Fibroblast of lung (primary cell): ENCODE results near the gene ENPP7. TPM values are rescaled to one million over a fixed set of nuclear protein-coding genes. Genes with fewer than 3 reads are reported as not detected.

ENCODE experiments used
- DNase-seq, 2 donors: peaks; one replicate each; pipeline versions ENCODE4 v3.0.0 to v3.0.0-alpha.2; 2010; ENCODE audit warnings: low read depth in 2 of 2
- H2AFZ ChIP-seq: 2 replicates; pipeline ENCODE4 v1.5.1; 2012; ENCODE audit warnings: low read length, control low read depth, inconsistent platforms
- H3K27ac ChIP-seq: 2 replicates; pipeline ENCODE4 v1.5.1; 2011; ENCODE audit warnings: low read length, control low read depth; ENCODE audit not compliant: insufficient read depth
- H3K27me3 ChIP-seq: 2 replicates; pipeline ENCODE4 v1.5.1; 2011; ENCODE audit warnings: mild to moderate bottlenecking, low read length; ENCODE audit not compliant: control insufficient read depth, insufficient read depth
- H3K36me3 ChIP-seq: 2 replicates; pipeline ENCODE4 v1.5.1; 2011; ENCODE audit warnings: low read length; ENCODE audit not compliant: control insufficient read depth, insufficient read depth
- H3K4me1 ChIP-seq: 2 replicates; pipeline ENCODE4 v1.5.1; 2011; ENCODE audit warnings: low read length; ENCODE audit not compliant: control insufficient read depth, insufficient read depth; ENCODE audit errors: extremely low read depth
- H3K4me2 ChIP-seq: 2 replicates; pipeline ENCODE4 v1.5.1; 2011; ENCODE audit warnings: low read length, control low read depth; ENCODE audit not compliant: insufficient read depth; ENCODE audit errors: extremely low read depth
- H3K4me3 ChIP-seq, 4 experiments: fragments of 200-600 bp in 1 of 4; sonication (generic) in 1 of 4; replicated peaks in 1 of 4; 2 replicates each; pipeline ENCODE4 v1.5.1; 2011 to 2016; ENCODE audit warnings: low read length in 4 of 4, low read depth in 3 of 4, mild to moderate bottlenecking in 3 of 4, control low read depth in 2 of 4, inconsistent platforms in 1 of 4, mixed read lengths in 1 of 4; ENCODE audit not compliant: insufficient read depth in 1 of 4; ENCODE audit errors: control extremely low read depth in 1 of 4
- H3K79me2 ChIP-seq: 2 replicates; pipeline ENCODE4 v1.5.1; 2012; ENCODE audit warnings: mild to moderate bottlenecking, low read length, inconsistent platforms; ENCODE audit not compliant: control insufficient read depth, insufficient read depth
- H3K9ac ChIP-seq: 2 replicates; pipeline ENCODE4 v1.5.1; 2011; ENCODE audit warnings: mild to moderate bottlenecking, low read length, control low read depth; ENCODE audit not compliant: insufficient read depth
- H3K9me3 ChIP-seq: 2 replicates; pipeline ENCODE4 v1.5.1; 2012; ENCODE audit warnings: low read depth, low read length; ENCODE audit not compliant: control insufficient read depth, insufficient read depth
- H4K20me1 ChIP-seq: 2 replicates; pipeline ENCODE4 v1.5.1; 2011; ENCODE audit warnings: low read length; ENCODE audit not compliant: control insufficient read depth, insufficient read depth; ENCODE audit errors: extremely low read depth
- EZH2 ChIP-seq: IDR thresholded peaks from 2 replicates; pipeline ENCODE4 v1.5.1; 2012; ENCODE audit warnings: low read length, control low read depth, mild to moderate bottlenecking; ENCODE audit errors: missing control alignments
- polyA plus RNA-seq, 2 donors: library from polyadenylated mRNA; depleted of rRNA in 1 of 2; stranded (reverse) in 1 of 2; unstranded in 1 of 2; fragments of >200 nt; gene quantifications; 2 replicates each; pipeline ENCODE4 v1.2.1, GENCODE V29; 2011 to 2012; ENCODE audit warnings: missing spikeins in 1 of 2
- total RNA-seq: library from RNA; depleted of rRNA; stranded (reverse); fragments of >200 nt; gene quantifications from 2 replicates; pipeline ENCODE4 v1.2.1, GENCODE V29; 2014
- TF ChIP-seq, protein P1 (sequence below), 2 donors: IDR thresholded peaks in 1 of 2; conservative IDR thresholded peaks in 1 of 2; 1 replicate in 1 of 2; 2 replicates in 1 of 2; pipeline ENCODE4 v1.5.1; 2011 to 2012; ENCODE audit warnings: low read length in 2 of 2, control low read depth in 1 of 2, inconsistent platforms in 1 of 2, low read depth in 1 of 2, mild to moderate bottlenecking in 1 of 2

The ENPP7 gene
- total and polyA plus RNA-seq, 2 donors (not counting 1 experiment from before 2014, with no cell fraction given), result not detected

DNA sequence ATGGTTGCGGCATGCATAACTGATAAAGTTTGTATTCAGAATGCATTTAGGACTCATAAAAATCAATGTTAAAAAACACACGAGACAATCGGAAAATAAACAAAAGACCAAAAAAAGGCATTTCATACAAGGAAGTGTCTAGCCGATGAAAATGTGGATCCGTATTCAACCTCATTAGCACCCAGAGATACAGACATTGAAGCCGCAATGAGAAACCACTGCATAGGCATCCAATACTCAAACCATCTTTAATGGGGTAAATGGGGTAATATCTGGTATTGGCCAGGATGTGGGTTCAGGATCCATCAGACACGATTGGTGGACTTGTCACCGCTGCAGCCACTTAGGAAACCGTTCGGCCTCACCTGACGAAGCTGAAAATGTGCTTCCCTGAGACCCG, 47.4 kb upstream of the ENPP7 start:
- H3K27me3 ChIP-seq, result no peaks in the 10 kb centered on the region
- TF ChIP-seq, protein P1, sequence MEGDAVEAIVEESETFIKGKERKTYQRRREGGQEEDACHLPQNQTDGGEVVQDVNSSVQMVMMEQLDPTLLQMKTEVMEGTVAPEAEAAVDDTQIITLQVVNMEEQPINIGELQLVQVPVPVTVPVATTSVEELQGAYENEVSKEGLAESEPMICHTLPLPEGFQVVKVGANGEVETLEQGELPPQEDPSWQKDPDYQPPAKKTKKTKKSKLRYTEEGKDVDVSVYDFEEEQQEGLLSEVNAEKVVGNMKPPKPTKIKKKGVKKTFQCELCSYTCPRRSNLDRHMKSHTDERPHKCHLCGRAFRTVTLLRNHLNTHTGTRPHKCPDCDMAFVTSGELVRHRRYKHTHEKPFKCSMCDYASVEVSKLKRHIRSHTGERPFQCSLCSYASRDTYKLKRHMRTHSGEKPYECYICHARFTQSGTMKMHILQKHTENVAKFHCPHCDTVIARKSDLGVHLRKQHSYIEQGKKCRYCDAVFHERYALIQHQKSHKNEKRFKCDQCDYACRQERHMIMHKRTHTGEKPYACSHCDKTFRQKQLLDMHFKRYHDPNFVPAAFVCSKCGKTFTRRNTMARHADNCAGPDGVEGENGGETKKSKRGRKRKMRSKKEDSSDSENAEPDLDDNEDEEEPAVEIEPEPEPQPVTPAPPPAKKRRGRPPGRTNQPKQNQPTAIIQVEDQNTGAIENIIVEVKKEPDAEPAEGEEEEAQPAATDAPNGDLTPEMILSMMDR (conservative IDR thresholded peaks at IDR 0.05 in 1 of 2, IDR thresholded peaks at IDR 0.05 in 1 of 2; ENCODE audit: low read depth in 1 of 2, low read length in 2 of 2), result no peak
- no peak for TF ChIP-seq EZH2
- H2AFZ ChIP-seq, result no peak overlapping the region
- DNase-seq, result no peak
- no peak overlapping the region for H3K4me3 ChIP-seq
- no peaks in the 10 kb centered on the region for H3K36me3 ChIP-seq
- no peaks in the 10 kb centered on the region for H3K9me3 ChIP-seq
- no peaks in the 10 kb centered on the region for H4K20me1 ChIP-seq
- no peak overlapping the region for H3K27ac ChIP-seq
- H3K4me1 ChIP-seq, result no peaks in the 10 kb centered on the region
- H3K9ac ChIP-seq, result no peak overlapping the region
- H3K4me2 ChIP-seq, result no peak overlapping the region
- no peaks in the 10 kb centered on the region for H3K79me2 ChIP-seq

DNA sequence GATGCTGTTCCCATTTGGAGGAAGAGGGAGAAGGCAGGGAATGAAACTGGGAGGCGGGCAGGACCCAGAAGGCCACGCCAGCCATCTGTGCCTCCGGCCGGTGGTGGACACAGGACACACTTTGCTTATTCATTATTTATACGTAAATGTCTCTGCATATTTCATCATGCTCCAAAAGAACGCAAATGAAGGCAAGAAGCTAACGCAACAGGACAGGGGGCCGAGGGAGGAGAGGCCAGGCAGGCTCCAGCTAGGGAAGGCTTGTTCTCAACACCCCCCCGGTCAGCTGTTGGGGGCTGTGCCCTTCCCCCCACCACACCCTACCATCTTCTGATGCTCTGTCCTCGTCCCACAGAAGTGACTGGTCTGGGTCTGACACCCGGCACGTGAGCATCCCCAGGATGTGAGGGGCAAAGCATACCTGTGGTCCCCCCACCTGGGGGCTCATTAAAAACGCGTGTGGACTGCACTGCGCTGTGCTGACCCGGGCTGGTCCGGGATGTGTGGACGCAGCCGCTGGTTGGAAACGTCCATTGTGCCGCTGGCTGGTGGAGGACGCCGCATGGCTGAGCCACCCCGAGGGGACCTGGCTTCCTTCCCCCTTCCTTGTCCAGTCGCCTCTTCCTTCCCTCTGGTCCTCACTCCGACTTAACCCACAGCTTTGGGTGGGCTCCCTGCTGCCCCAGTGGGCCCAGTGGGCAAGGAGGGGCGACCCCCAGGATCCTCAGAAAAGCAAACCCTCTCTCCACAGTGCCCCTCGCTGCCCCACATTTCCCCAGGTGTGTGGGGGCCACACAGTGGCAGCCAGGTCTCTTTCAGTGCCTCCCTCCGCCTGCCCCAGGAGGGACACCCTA, 46.4 kb upstream of the ENPP7 start:
- no peaks in the 10 kb centered on the region for H3K9me3 ChIP-seq
- no peak overlapping the region for H2AFZ ChIP-seq
- H3K4me1 ChIP-seq, result no peaks in the 10 kb centered on the region
- H3K79me2 ChIP-seq, result no peaks in the 10 kb centered on the region
- no peaks in the 10 kb centered on the region for H3K36me3 ChIP-seq
- no peak overlapping the region for H3K4me2 ChIP-seq
- H3K27ac ChIP-seq, result no peak overlapping the region
- no peak for TF ChIP-seq EZH2
- TF ChIP-seq, protein P1 (conservative IDR thresholded peaks at IDR 0.05 in 1 of 2, IDR thresholded peaks at IDR 0.05 in 1 of 2; ENCODE audit: low read depth in 1 of 2, low read length in 2 of 2), result no peak
- no peak overlapping the region for H3K9ac ChIP-seq
- H3K27me3 ChIP-seq, result no peaks in the 10 kb centered on the region
- no peaks in the 10 kb centered on the region for H4K20me1 ChIP-seq
- DNase-seq, result peak in 1 of 2 donors; percentile 22
- no peak overlapping the region for H3K4me3 ChIP-seq

DNA sequence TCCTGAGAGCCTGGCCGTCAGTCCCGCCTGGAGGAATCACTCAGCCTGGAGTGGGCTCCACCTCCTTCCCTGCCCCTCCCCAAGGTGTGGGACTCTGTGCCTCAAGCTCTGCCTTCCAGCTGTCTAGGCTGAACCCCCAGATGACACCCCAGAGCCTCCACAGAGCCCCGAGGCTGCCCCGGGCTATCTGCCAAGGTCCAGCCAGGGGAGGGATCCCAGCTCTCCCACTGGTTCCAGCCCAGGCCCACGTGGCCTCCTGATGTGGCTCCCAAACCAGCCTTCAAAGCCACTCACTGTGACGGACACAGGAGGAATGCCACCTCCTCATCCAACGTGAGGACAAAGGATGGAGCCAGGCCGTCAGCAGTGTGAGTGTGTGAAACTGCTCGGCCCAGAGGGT, 45.6 kb upstream of the ENPP7 start:
- H4K20me1 ChIP-seq, result no peaks in the 10 kb centered on the region
- no peak for TF ChIP-seq EZH2
- no peak overlapping the region for H3K27ac ChIP-seq
- no peaks in the 10 kb centered on the region for H3K9me3 ChIP-seq
- H2AFZ ChIP-seq, result no peak overlapping the region
- no peaks in the 10 kb centered on the region for H3K79me2 ChIP-seq
- no peaks in the 10 kb centered on the region for H3K27me3 ChIP-seq
- no peak for DNase-seq
- no peaks in the 10 kb centered on the region for H3K36me3 ChIP-seq
- H3K4me3 ChIP-seq, result no peak overlapping the region
- no peak overlapping the region for H3K4me2 ChIP-seq
- H3K4me1 ChIP-seq, result no peaks in the 10 kb centered on the region
- no peak overlapping the region for H3K9ac ChIP-seq
